GM19372 (cell line): ENCODE data around the gene NFIA.

Experiments used
- ATAC-seq: cut with Tn5 transposase; IDR thresholded peaks from one replicate; pipeline ENCODE4 v1.9.1; 2021; ENCODE audit warnings: mild to moderate bottlenecking, low read depth, moderate library complexity; ENCODE audit not compliant: unreplicated experiment

Gene NFIA

GRCh38 chr1:61237147-61237546 is 154.8 kb downstream of the NFIA start:
- ATAC-seq = no peak

- ATAC-seq = no peak
Measured at GRCh38 chr1:61237659-61238358, 155.4 kb downstream of the NFIA start.

DNA sequence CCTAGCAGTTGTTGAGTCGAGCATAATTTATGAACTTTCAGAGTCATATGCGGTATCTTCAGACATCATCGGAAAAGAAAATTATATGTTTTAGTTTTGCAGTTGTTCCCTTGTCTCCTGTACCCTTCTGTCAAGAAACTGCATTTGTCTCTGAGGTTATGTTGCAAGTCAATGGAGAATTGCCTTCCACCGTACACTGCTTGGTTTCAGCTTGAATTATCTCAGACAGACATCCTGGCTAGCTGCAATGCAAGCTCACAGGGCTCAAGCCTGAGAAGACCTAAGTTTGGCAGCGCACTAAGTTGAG is 156.0 kb downstream of the NFIA start:
- ATAC-seq = no peak

DNA sequence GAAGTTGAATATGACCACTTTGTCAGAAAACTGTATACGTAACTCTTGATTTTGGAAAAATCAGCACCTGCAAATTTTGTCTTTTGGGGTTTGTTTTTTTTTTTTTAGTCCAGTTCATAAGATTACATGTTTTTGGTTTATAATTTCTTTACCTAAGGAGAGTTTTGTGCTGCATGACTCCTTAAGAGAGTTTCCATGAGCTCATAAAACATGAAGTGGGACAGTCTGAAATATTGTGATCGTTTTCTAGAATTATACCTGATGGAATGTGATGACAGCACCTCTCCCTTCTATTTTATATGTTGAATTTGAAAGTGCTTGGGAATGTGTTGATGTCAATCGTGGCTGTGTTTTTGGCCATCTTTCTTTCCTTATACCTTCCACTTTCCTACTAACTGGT is 158.5 kb downstream of the NFIA start:
- ATAC-seq = no peak

GRCh38 chr1:61241411-61241838 is 159.1 kb downstream of the NFIA start:
- ATAC-seq = no peak

GRCh38 chr1:61241973-61242381 is 159.6 kb downstream of the NFIA start:
- ATAC-seq = no peak

- ATAC-seq = no peak
Measured at GRCh38 chr1:61244114-61244513, 161.8 kb downstream of the NFIA start.

GRCh38 chr1:61245696-61246400 is 163.5 kb downstream of the NFIA start:
- ATAC-seq = no peak

- no peak for ATAC-seq
Measured at GRCh38 chr1:61247051-61247825, 164.9 kb downstream of the NFIA start.

GRCh38 chr1:61247881-61248752 is 165.8 kb downstream of the NFIA start:
- ATAC-seq = no peak

- no peak for ATAC-seq
Measured at GRCh38 chr1:61250933-61251332, 168.6 kb downstream of the NFIA start.

DNA sequence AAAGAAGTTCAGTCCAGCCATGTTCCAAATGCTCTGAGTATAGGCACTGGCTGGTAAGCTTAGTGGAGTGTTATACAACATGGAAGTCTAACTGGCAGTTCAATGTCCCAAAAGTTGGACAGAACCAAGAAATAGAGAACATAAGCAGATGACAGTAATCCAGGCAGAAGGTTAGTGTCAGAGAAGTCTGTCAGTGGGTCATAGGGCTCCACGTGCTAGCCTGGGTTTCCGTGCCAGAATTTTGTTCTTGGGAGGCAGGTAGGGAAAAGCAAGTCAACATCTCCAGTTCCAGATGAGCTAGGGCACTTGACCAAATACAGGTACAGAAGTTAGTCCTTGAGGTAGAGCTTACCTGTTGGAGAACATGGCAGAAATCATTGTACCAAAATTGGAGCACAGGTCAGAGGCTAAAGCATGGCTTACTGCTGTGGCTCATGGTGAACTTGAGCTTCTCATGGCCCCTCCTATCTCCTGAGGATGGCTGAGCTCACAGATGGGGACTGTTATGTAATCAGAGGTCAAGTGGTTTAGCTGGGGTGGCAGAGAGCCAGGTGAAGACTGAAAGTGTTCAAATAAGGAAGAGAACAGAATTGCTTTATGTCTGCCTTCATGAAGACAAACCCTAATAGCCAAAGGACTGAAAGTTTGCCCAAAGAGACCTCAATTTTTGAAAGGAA is 170.8 kb downstream of the NFIA start:
- ATAC-seq = no peak

- ATAC-seq = no peak
Measured at GRCh38 chr1:61253912-61254633, 171.7 kb downstream of the NFIA start.

GRCh38 chr1:61254634-61255357 is 172.4 kb downstream of the NFIA start:
- no peak for ATAC-seq

DNA sequence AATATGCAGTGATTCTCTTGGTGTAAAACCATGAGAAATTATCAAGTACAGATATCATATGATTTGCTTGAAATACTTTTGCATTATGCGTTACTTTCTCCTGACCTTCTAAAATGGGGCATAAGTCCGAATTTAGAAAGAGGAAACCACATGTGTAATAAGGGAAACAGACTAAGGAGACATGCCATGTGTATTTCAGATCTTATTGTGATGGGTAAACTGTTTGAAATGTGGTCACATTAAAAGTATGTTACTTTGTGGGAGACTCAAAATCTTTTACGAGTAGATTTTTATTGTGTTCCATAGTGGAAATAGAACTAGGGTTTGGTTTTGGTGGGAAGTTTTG is 173.0 kb downstream of the NFIA start:
- ATAC-seq = no peak

DNA sequence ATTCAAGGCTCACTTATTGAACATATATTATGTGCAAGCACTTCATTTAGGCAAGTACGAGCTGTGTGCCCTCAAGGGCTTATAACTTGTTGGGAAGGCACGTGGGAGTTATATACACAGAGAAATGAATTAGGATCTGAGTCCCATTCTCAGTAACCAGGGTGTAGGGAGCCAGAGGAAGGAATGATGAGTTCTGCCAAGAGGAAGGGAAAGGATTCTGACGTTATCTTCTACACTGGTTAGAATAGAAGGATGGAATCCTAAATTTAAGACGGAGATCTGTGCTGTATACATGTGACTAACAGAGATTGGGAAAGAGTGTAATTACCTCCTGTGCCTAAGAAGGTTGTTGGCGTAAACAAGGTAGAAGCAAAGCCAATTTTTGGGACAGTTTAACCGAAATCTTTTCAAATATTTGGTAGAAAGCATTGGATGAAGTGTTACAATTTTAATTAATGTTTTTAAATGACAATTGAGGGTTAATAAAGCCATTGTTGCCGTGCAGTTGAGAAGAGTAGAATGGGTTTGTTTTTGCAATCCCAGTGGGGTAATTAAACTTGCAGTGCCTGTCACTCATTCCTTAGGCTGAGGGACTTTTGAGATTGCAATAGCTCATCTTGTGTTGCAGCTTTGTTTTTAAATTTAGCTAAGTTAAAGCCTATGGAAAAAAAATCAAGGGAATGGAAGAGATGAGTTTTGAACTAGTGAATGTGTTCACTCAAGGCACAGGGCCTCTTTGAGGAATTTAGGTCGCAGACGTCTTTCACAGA is 177.2 kb downstream of the NFIA start:
- no peak for ATAC-seq

DNA sequence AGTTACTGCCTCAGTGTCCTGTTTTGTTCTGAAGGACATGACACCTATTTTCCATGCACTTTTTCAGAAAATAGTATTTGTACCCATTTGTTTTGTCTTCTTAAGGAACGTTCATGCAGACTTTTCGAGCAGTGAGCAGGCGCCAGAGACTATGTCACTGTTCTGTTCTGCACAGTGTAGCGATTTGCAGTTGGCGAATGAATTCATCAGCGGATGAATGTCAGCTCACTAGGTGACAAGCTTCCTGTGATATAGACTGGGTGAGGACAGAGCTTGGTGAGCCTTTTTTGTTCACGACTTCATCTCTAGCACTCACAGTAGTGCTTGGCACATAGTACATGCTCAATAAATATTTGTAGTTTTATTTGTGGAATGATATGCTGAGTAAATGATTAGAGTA is 177.8 kb downstream of the NFIA start:
- no peak for ATAC-seq

- ATAC-seq = no peak
Measured at GRCh38 chr1:61261595-61261994, 179.2 kb downstream of the NFIA start.
